ENCODE data around the gene IQCH. TPM values are rescaled to one million over a fixed set of nuclear protein-coding genes. Genes with fewer than 3 reads are reported as not detected.

Gene IQCH
- total RNA-seq, 4 donors from 2014 or later = 0.66 to 3.0 (median 2.0) TPM

DNA sequence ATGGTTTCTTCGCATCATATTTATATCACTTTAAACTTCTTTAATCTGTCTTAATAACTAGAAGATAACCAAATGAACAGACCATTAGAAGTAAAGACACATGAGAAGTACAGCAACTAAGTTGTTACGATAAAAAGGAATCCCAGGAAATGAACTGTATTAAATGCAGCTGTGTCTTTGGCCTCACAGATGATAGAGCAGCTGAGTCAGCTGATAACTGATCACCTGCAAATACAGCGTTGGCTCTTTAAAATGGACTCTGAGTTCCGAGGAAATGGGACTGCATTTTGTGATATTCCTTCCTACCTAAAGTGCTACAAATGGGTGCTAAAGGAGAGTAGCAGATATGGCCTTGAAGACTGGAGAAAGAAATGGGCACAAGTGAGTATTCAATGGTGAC, 145.3 kb downstream of the IQCH start:
- no peak for DNase-seq (ENCODE audit: low spot score in 2 of 2)
- WGBS, 2 donors = 83 to 89% methylated on average over 4 of the region's 4 CpGs
- TF ChIP-seq POLR2A (IDR thresholded peaks at IDR 0.05) (no peak), EP300 (IDR thresholded peaks at IDR 0.05) (no peak)
- TF ChIP-seq, protein P1, sequence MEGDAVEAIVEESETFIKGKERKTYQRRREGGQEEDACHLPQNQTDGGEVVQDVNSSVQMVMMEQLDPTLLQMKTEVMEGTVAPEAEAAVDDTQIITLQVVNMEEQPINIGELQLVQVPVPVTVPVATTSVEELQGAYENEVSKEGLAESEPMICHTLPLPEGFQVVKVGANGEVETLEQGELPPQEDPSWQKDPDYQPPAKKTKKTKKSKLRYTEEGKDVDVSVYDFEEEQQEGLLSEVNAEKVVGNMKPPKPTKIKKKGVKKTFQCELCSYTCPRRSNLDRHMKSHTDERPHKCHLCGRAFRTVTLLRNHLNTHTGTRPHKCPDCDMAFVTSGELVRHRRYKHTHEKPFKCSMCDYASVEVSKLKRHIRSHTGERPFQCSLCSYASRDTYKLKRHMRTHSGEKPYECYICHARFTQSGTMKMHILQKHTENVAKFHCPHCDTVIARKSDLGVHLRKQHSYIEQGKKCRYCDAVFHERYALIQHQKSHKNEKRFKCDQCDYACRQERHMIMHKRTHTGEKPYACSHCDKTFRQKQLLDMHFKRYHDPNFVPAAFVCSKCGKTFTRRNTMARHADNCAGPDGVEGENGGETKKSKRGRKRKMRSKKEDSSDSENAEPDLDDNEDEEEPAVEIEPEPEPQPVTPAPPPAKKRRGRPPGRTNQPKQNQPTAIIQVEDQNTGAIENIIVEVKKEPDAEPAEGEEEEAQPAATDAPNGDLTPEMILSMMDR (IDR thresholded peaks at IDR 0.05) = no peak
- no peak overlapping the region for H3K4me3 ChIP-seq
- H3K36me3 ChIP-seq = no peaks in the 10 kb centered on the region
- H3K27ac ChIP-seq = no peak overlapping the region
- H3K9me3 ChIP-seq = no peaks in the 10 kb centered on the region
- H3K27me3 ChIP-seq = no peaks in the 10 kb centered on the region
- H3K4me1 ChIP-seq = no peaks in the 10 kb centered on the region

DNA sequence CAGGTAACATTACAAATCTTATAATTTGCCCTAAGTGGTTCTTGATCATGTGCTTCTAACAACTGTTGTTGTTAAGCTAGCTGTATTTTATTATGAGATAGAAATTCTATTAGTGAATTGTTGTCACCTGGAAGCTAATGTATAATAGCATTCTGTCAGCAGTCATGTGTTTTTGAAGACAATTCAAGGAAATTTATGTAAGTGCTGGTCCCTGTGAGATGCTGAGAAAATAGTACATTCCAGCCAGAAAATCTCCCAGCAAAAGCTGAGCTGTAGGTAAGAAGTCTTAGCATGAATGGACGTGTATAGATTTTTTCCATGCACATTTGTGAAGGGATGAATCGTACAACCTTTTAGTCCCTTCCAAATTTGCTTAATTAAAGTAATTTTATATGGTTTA, 146.3 kb downstream of the IQCH start:
- H3K27ac ChIP-seq = no peak overlapping the region
- H3K4me3 ChIP-seq = no peak overlapping the region
- TF ChIP-seq, protein P1 (IDR thresholded peaks at IDR 0.05) = no peak
- TF ChIP-seq EP300 (IDR thresholded peaks at IDR 0.05) (no peak), POLR2A (IDR thresholded peaks at IDR 0.05) (no peak)
- WGBS, 2 donors = 70 to 86% methylated on average over 2 of the region's 2 CpGs
- no peak for DNase-seq (ENCODE audit: low spot score in 2 of 2)
- no peaks in the 10 kb centered on the region for H3K27me3 ChIP-seq
- no peaks in the 10 kb centered on the region for H3K9me3 ChIP-seq
- no peaks in the 10 kb centered on the region for H3K36me3 ChIP-seq
- no peaks in the 10 kb centered on the region for H3K4me1 ChIP-seq

DNA sequence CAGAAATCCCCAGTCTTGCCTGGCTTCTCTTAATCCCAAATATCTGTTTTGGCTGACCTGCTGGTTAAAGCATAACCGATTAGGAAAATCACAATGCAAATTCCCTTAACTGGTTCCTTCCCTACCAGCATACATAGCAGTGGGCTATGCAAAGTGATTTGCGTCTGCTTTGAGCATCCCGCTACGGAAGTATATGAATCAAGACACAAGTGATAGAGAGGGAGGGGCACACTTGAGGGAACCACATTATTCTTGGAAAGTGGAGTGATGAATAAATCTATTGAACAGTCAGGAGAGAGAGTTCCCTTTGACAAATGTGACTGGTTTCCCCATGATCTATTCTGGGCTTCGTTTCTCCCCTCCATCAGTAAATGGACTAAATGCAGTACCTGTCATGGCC, 146.8 kb downstream of the IQCH start:
- WGBS, 2 donors = 63 to 65% methylated on average over 5 of the region's 5 CpGs
- Histone ChIP-seq H3K9me3 (no peaks in the 10 kb centered on the region), H3K36me3 (no peaks in the 10 kb centered on the region), H3K27me3 (no peaks in the 10 kb centered on the region), H3K4me3 (no peak overlapping the region), H3K27ac (no peak overlapping the region), H3K4me1 (no peaks in the 10 kb centered on the region)
- no peak for TF ChIP-seq POLR2A (IDR thresholded peaks at IDR 0.05)
- TF ChIP-seq, protein P1 (IDR thresholded peaks at IDR 0.05) = no peak
- no peak for TF ChIP-seq EP300 (IDR thresholded peaks at IDR 0.05)
- no peak for DNase-seq (ENCODE audit: low spot score in 2 of 2)

DNA sequence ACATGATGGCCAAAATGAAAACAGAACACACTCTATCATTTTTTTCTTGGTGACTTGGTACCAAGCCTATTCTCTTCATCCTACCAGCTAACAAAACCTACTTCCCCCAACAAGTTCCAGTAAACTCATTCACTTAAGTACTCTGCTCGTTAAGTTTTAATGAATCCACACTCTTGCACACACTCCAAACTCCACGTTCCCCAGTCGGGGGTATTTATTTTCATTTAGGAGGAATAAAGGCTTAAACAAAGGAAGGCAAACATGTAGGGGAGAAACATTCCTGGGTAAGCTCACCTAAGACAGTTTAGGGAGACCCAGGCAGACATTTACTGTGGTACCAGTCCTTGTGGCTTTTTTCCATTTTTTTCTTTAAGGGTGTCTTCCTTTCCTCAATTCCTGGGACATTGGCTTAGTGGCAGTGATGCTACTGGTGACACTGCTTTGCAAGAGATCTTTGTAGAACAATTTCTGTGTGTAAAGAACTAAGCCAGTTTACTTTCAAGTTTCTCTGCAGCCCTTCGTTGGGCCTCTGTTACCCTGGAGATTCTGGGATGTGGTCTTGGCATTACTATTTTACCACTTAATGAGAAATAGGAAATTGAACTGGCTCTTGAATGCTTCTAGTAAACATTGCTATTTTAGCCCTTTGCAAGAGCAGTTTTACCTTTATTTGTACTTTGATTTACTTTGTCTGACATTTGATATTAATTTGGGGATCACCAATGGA, 149.0 kb downstream of the IQCH start:
- 43 to 55% methylated on average over 4 of the region's 4 CpGs for WGBS, 2 donors
- no peaks in the 10 kb centered on the region for H3K9me3 ChIP-seq

DNA sequence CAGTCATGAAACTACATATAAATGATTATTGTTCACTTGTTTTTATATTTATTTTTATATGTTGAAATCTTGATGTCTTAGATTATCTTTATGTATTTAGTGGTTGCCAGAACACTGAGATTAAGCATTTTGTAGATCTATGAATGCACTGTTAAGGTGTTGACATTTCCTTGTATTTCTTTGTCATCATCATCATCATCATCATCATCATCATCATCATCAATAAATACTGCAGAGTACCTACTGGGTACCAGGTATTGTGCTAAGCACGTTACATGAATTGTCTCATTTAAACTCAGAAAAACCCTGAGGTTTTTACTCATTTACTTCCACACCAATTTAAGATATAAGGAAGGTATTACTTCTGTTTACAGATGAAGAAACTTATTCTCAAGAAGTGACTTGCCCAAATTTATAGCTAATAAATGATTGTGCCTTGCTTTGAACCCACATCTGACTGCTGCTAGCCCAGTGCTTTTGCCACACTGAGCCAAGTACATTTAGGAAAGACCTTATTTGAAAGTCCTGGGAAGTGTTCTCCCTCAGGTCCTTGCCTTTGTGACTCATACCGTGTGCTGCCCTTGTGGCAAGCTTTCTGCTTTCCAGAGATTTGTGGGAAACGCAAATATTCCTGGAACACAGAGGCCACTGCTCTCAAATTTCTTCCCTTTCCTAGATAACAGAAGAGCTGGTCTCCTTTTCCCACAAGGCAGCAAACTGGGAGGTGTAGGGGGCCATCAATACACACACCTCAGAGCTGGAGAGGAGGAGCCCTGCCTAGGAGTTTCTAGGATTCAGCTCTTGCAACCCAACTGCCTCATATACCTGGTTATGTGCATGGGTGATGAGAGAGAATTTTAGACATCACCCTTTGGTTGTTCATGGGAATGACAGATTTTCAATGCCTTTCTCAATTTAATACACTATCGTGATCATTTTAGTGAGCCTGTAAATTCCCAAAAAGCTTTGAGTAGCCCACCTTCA, 150.9 kb downstream of the IQCH start:
- no peaks in the 10 kb centered on the region for H3K9me3 ChIP-seq
- no peak overlapping the region for H3K4me3 ChIP-seq
- TF ChIP-seq EP300 (IDR thresholded peaks at IDR 0.05) (no peak), POLR2A (IDR thresholded peaks at IDR 0.05) (no peak)
- TF ChIP-seq, protein P1 (IDR thresholded peaks at IDR 0.05) = no peak
- 75 to 90% methylated on average over 4 of the region's 4 CpGs for WGBS, 2 donors
- no peaks in the 10 kb centered on the region for H3K36me3 ChIP-seq
- no peak for DNase-seq (ENCODE audit: low spot score in 2 of 2)
- H3K27me3 ChIP-seq = no peaks in the 10 kb centered on the region
- H3K4me1 ChIP-seq = no peaks in the 10 kb centered on the region
- no peak overlapping the region for H3K27ac ChIP-seq

More for the DNA sequence above, 149.0 kb downstream of the IQCH start:
- H3K4me3 ChIP-seq = no peak overlapping the region
- H3K36me3 ChIP-seq = no peaks in the 10 kb centered on the region
- no peaks in the 10 kb centered on the region for H3K27me3 ChIP-seq
- no peak overlapping the region for H3K27ac ChIP-seq
- no peaks in the 10 kb centered on the region for H3K4me1 ChIP-seq
- no peak for DNase-seq (ENCODE audit: low spot score in 2 of 2)
- TF ChIP-seq POLR2A (IDR thresholded peaks at IDR 0.05) = no peak

Measured in tibial nerve (tissue), 4 donors.